OCI-LY3 (cell line): ENCODE data around the gene VAT1L.

Source experiments
- H2AFZ ChIP-seq: fragments of 200-600, 300-600 bp; shearing (Covaris generic); 2 replicates; pipeline ENCODE4 v1.6.0; 2014; ENCODE audit warnings: antibody characterized with exemption, low read depth, low read length
- H3K27ac ChIP-seq: fragments of 200-600, 300-600 bp; sonication (generic); 2 replicates; pipeline ENCODE4 v1.5.1; 2014; ENCODE audit warnings: mild to moderate bottlenecking, low read length, moderate library complexity, mixed read lengths
- H3K27me3 ChIP-seq: fragments of 200-600, 300-600 bp; sonication (generic); 2 replicates; pipeline ENCODE4 v1.6.1; 2014; ENCODE audit warnings: low read depth, low read length, mixed read lengths
- H3K36me3 ChIP-seq: fragments of 200-600, 300-600 bp; sonication (generic); replicated peaks from 2 replicates; pipeline ENCODE3; 2014; ENCODE audit warnings: low read depth, low read length, mixed read lengths
- H3K4me1 ChIP-seq: fragments of 300-600, 200-600 bp; sonication (generic); 2 replicates; pipeline ENCODE4 v1.6.1; 2014; ENCODE audit warnings: low read length, mixed read lengths
- H3K4me2 ChIP-seq: fragments of 200-600, 300-600 bp; sonication (generic); 2 replicates; pipeline ENCODE4 v1.6.1; 2014; ENCODE audit warnings: low read length, mixed read lengths
- H3K4me3 ChIP-seq: fragments of 300-600, 200-600 bp; sonication (generic); 2 replicates; pipeline ENCODE4 v1.5.1; 2014; ENCODE audit warnings: antibody characterized with exemption, mild to moderate bottlenecking, low read length, moderate library complexity
- H3K79me2 ChIP-seq: fragments of 300-600, 200-600 bp; shearing (Covaris generic); 2 replicates; pipeline ENCODE4 v1.6.1; 2014; ENCODE audit warnings: mild to moderate bottlenecking, low read length, mixed read lengths
- H3K9ac ChIP-seq: fragments of 300-600, 200-600 bp; shearing (Covaris generic); 2 replicates; pipeline ENCODE4 v1.6.0; 2014; ENCODE audit warnings: mild to moderate bottlenecking, low read length, moderate library complexity
- H3K9me3 ChIP-seq: fragments of 200-600, 300-600 bp; shearing (Covaris generic); 2 replicates; pipeline ENCODE4 v1.6.1; 2014; ENCODE audit warnings: low read length, mixed read lengths; ENCODE audit not compliant: insufficient read depth
- H4K20me1 ChIP-seq: fragments of 200-600, 300-600 bp; sonication (generic); 2 replicates; pipeline ENCODE4 v1.6.1; 2016; ENCODE audit warnings: low read length, mixed read lengths; ENCODE audit not compliant: insufficient read depth
- CTCF ChIP-seq: fragments of 200-600, 300-600 bp; sonication (generic); IDR thresholded peaks from 2 replicates; pipeline ENCODE4 v1.5.1; 2014; ENCODE audit warnings: antibody characterized with exemption, low read length, low read depth
- EZH2phosphoT487 ChIP-seq: fragments of 200-600 bp; shearing (Covaris generic); IDR thresholded peaks from 2 replicates; pipeline ENCODE4 v1.6.1; 2018; ENCODE audit warnings: antibody characterized with exemption, mixed run types, low read depth

VAT1L gene

DNA sequence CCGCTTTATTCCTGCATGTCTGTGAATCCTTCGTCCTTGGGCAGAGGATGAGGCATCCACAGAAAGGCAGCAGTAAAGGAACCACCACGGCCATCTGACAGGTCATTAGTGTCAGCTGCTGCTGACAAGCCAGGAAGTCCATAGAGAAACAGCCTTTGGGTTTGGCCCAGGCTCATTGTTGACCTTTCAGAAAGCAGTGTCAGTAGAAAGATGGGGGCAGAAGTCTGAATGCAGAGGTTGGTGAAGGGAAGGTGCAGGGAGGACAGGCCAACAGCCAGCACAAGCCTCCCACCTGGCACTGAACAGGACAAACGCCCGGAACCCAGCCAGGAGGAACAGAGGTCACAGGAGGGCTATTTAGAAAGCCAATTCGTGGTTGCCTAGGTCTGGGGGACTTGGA lies 105.8 kb downstream of the VAT1L start:
- peaks cover 14% of the 10 kb centered on the region; the same call in 1 of the 2 replicates for H3K27me3 ChIP-seq
- no peak overlapping the region for H3K4me2 ChIP-seq
- H3K9me3 ChIP-seq, result no peaks in the 10 kb centered on the region
- no peak overlapping the region for H3K27ac ChIP-seq
- no peaks in the 10 kb centered on the region for H3K36me3 ChIP-seq
- H3K79me2 ChIP-seq, result no peaks in the 10 kb centered on the region
- no peaks in the 10 kb centered on the region for H3K4me1 ChIP-seq
- no peaks in the 10 kb centered on the region for H4K20me1 ChIP-seq
- H3K9ac ChIP-seq, result no peak overlapping the region
- TF ChIP-seq CTCF (no peak), EZH2phosphoT487 (no peak)
- H3K4me3 ChIP-seq, result no peak overlapping the region
- no peak overlapping the region for H2AFZ ChIP-seq

GRCh38 chr16:77895962-77896361 lies 107.6 kb downstream of the VAT1L start:
- TF ChIP-seq CTCF (no peak), EZH2phosphoT487 (no peak)
- Histone ChIP-seq H3K27me3 (peaks cover 14% of the 10 kb centered on the region; the same call in 1 of the 2 replicates), H3K9ac (no peak overlapping the region), H3K27ac (no peak overlapping the region), H3K4me2 (no peak overlapping the region), H3K36me3 (no peaks in the 10 kb centered on the region), H4K20me1 (no peaks in the 10 kb centered on the region), H3K79me2 (no peaks in the 10 kb centered on the region), H3K9me3 (no peaks in the 10 kb centered on the region), H3K4me3 (no peak overlapping the region), H3K4me1 (no peaks in the 10 kb centered on the region), H2AFZ (no peak overlapping the region)

DNA sequence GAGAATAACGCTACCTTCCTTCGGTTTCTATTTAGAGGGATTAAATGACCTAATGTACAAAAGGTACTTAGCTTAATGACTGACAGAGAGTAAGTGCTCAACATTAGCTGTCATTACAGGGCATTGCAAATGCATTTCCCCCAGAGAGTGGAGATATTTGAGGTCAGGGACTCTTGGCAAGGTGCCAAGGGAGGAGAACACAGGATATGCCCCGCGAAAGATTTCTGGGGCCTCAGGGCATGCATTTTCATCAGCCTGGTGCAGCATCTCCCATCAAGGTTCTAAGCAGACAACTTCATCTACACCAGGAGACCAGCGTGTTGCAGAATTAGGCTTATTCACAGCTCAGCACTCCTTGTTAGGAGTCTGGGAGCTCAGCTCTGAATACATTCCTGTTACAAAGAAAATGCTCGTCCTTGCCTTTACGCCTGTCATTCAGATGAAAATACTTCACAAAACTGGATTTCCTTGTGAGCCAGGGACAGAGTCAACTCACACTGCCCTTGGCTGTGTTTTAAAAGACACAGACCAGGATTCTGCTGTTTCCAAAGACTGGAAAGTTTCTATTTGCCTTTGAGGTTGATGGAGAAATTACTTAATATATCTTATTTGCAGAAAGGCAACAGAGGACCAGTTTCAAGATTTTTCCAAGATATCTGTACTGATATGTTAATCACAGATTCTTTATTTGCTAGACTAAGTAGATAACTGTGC lies 108.2 kb downstream of the VAT1L start:
- Histone ChIP-seq H3K9ac (no peak overlapping the region), H3K4me3 (no peak overlapping the region)

GRCh38 chr16:77897129-77897437 lies 108.7 kb downstream of the VAT1L start:
- no peak for TF ChIP-seq EZH2phosphoT487
- no peak for TF ChIP-seq CTCF
- H3K36me3 ChIP-seq, result no peaks in the 10 kb centered on the region
- no peaks in the 10 kb centered on the region for H3K9me3 ChIP-seq
- no peak overlapping the region for H3K4me3 ChIP-seq
- no peak overlapping the region for H2AFZ ChIP-seq
- H3K4me1 ChIP-seq, result no peaks in the 10 kb centered on the region
- no peaks in the 10 kb centered on the region for H4K20me1 ChIP-seq
- H3K27ac ChIP-seq, result no peak overlapping the region
- H3K9ac ChIP-seq, result no peak overlapping the region
- H3K27me3 ChIP-seq, result peaks cover 14% of the 10 kb centered on the region; the same call in 1 of the 2 replicates
- no peak overlapping the region for H3K4me2 ChIP-seq
- H3K79me2 ChIP-seq, result no peaks in the 10 kb centered on the region

More for the DNA sequence above, 108.2 kb downstream of the VAT1L start:
- H3K4me2 ChIP-seq, result no peak overlapping the region
- no peak overlapping the region for H2AFZ ChIP-seq
- H3K79me2 ChIP-seq, result no peaks in the 10 kb centered on the region
- H3K4me1 ChIP-seq, result no peaks in the 10 kb centered on the region
- H3K36me3 ChIP-seq, result no peaks in the 10 kb centered on the region
- peaks cover 14% of the 10 kb centered on the region; the same call in 1 of the 2 replicates for H3K27me3 ChIP-seq
- no peaks in the 10 kb centered on the region for H4K20me1 ChIP-seq
- no peaks in the 10 kb centered on the region for H3K9me3 ChIP-seq
- TF ChIP-seq CTCF (no peak), EZH2phosphoT487 (no peak)
- H3K27ac ChIP-seq, result no peak overlapping the region
